Skeletal muscle satellite cell (primary cell): ENCODE data around the gene TEX29.

ENCODE experiments used
- H3K27me3 ChIP-seq: 2 replicates; pipeline ENCODE4 v1.7.0; 2013; ENCODE audit warnings: low read length; ENCODE audit not compliant: control insufficient read depth, insufficient read depth
- H3K36me3 ChIP-seq: 2 replicates; pipeline ENCODE4 v1.7.0; 2013; ENCODE audit warnings: mild to moderate bottlenecking, control low read depth, low read length; ENCODE audit not compliant: insufficient read depth
- H3K4me1 ChIP-seq: 2 replicates; pipeline ENCODE4 v1.7.0; 2013; ENCODE audit warnings: low read length; ENCODE audit not compliant: control insufficient read depth, insufficient read depth
- H3K4me2 ChIP-seq: 2 replicates; pipeline ENCODE4 v1.7.0; 2013; ENCODE audit warnings: mild to moderate bottlenecking, low read length
- H3K4me3 ChIP-seq: 2 replicates; pipeline ENCODE4 v1.7.0; 2013; ENCODE audit warnings: low read length
- H3K9ac ChIP-seq: 2 replicates; pipeline ENCODE4 v1.7.0; 2013; ENCODE audit warnings: mild to moderate bottlenecking, low read depth, low read length, moderate library complexity
- H3K9me3 ChIP-seq: replicated peaks from 2 replicates; pipeline ENCODE4 v1.7.0; 2013; ENCODE audit warnings: mild to moderate bottlenecking, control low read depth, low read length

The TEX29 gene

DNA sequence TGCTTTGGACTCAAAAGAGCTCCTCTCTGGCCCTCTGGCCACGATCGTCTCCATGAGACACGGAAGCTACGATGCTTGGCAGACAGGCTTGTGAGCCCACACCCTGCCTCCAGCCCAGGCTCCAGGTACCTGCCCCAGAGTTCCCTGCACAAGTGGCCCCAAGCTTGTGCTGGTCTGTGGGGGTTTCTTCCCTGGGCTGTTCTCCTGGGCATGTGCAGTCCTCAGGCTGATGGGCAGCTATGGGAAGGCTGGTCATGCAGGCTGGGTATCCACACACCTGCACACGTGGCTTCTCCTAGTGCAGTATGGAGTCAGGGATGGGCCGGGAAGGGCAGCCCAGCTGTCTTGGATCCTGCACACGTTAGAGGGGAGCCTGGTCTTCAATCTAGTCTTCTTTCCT, 43.1 kb downstream of the TEX29 start:
- H3K4me3 ChIP-seq: no peak overlapping the region
- no peak overlapping the region for H3K9ac ChIP-seq
- no peaks in the 10 kb centered on the region for H3K9me3 ChIP-seq
- H3K4me2 ChIP-seq: no peak overlapping the region
- no peaks in the 10 kb centered on the region for H3K4me1 ChIP-seq
- H3K36me3 ChIP-seq: no peaks in the 10 kb centered on the region
- no peaks in the 10 kb centered on the region for H3K27me3 ChIP-seq

GRCh38 chr13:111365149-111366005, 44.9 kb downstream of the TEX29 start:
- Histone ChIP-seq H3K4me1 (no peaks in the 10 kb centered on the region), H3K4me3 (no peak overlapping the region), H3K9ac (no peak overlapping the region), H3K27me3 (no peaks in the 10 kb centered on the region), H3K36me3 (no peaks in the 10 kb centered on the region), H3K9me3 (no peaks in the 10 kb centered on the region), H3K4me2 (no peak overlapping the region)

DNA sequence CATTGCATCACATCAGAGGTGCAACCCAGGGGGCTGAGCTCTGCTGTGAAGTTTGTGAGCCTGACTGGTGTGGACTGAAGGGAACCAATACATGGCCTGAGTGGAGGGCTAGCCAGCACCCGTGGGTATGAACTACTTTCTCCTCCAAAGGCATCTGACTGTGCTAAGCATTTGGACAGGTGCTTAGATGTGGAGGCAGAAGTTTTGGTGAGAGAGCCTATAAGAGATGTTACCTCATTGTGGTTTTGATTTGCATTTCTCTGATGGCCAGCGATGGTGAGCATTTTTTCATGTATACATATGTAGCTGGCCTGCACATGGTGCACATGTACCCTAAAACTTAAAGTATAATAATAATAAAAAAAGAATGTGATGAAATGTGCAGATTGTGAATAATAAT, 46.9 kb downstream of the TEX29 start:
- Histone ChIP-seq H3K4me3 (no peak overlapping the region), H3K4me1 (no peaks in the 10 kb centered on the region), H3K9me3 (no peaks in the 10 kb centered on the region), H3K27me3 (peaks cover 4% of the 10 kb centered on the region), H3K4me2 (no peak overlapping the region), H3K36me3 (no peaks in the 10 kb centered on the region), H3K9ac (no peak overlapping the region)

DNA sequence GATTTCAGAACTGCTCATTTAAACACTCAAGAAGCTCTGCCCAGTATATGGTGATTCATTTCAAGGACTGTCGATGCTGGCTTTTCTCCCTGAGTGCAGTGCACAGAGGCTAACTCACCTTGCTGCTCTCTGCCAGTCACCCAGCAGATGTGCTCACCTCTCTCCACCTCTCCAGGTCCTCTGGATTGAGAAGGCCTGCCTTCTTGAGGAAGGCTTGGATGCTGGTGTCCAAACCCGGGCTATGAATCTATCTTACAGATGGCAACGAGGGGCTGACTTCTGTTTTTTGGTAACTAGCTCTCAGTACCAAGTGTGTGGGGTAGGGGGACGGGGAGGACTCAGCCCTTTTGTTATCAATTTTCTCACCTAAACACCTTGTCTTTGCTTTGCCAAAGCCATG, 47.6 kb downstream of the TEX29 start:
- no peak overlapping the region for H3K9ac ChIP-seq
- H3K4me2 ChIP-seq: no peak overlapping the region
- H3K36me3 ChIP-seq: no peaks in the 10 kb centered on the region
- no peaks in the 10 kb centered on the region for H3K4me1 ChIP-seq
- peaks cover 4% of the 10 kb centered on the region for H3K27me3 ChIP-seq
- H3K4me3 ChIP-seq: no peak overlapping the region
- no peaks in the 10 kb centered on the region for H3K9me3 ChIP-seq

GRCh38 chr13:111370147-111370546, 49.7 kb downstream of the TEX29 start:
- Histone ChIP-seq H3K36me3 (no peaks in the 10 kb centered on the region), H3K9me3 (no peaks in the 10 kb centered on the region), H3K4me1 (no peaks in the 10 kb centered on the region), H3K9ac (no peak overlapping the region), H3K27me3 (peaks cover 4% of the 10 kb centered on the region), H3K4me2 (no peak overlapping the region), H3K4me3 (no peak overlapping the region)

DNA sequence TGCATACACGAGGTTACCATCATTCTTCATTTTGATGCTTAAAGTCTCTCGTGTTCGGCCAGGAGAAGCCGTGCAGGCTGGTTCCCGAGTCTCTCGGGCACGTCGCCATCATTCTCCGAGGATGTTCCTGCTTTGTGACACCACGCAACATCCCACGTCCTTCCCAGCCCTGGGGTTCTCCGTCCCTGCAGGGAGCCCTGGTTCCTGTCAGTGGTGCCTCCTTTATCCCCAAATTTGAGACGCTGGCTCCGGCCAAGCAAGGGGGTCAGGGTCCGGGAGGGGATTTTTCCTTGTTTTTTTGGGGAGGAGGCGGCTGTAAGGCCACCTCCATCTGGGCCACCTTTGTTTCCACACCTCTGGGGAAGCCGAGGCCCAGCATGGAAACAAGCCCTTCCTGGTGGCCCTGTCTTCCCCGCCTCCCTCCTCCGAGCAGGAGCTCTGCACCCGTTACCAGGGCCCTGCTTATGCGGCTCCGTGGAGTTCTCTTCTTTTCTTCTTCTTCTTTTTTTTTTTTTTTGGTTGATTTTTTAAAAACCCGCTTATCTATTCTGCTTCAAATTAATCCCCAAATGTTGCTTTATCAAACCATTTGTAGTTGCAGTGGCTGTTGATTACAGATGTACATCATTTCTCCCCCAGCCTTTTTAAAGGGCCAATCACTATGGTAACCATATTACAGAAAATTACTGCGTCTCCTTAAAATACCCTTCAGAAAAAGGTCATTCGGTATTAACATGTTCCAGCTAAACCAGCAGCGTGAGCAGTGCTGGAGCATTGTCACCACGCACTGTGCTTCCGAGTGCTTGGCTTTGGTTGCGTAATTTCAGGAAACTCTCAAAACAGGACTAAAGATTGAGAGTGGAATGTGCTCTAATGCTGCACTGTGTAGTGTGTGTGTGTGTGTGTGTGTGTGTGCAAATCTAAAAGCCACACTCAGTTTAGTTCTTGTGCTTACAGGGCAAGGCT, 50.4 kb downstream of the TEX29 start:
- Histone ChIP-seq H3K9ac (no peak overlapping the region), H3K4me1 (no peaks in the 10 kb centered on the region), H3K9me3 (no peaks in the 10 kb centered on the region), H3K4me3 (no peak overlapping the region), H3K36me3 (no peaks in the 10 kb centered on the region), H3K4me2 (no peak overlapping the region), H3K27me3 (peaks cover 4% of the 10 kb centered on the region)

GRCh38 chr13:111371720-111372119, 51.3 kb downstream of the TEX29 start:
- no peak overlapping the region for H3K4me2 ChIP-seq
- peaks cover 4% of the 10 kb centered on the region for H3K27me3 ChIP-seq
- H3K9ac ChIP-seq: no peak overlapping the region
- H3K9me3 ChIP-seq: no peaks in the 10 kb centered on the region
- H3K36me3 ChIP-seq: no peaks in the 10 kb centered on the region
- no peaks in the 10 kb centered on the region for H3K4me1 ChIP-seq
- no peak overlapping the region for H3K4me3 ChIP-seq

DNA sequence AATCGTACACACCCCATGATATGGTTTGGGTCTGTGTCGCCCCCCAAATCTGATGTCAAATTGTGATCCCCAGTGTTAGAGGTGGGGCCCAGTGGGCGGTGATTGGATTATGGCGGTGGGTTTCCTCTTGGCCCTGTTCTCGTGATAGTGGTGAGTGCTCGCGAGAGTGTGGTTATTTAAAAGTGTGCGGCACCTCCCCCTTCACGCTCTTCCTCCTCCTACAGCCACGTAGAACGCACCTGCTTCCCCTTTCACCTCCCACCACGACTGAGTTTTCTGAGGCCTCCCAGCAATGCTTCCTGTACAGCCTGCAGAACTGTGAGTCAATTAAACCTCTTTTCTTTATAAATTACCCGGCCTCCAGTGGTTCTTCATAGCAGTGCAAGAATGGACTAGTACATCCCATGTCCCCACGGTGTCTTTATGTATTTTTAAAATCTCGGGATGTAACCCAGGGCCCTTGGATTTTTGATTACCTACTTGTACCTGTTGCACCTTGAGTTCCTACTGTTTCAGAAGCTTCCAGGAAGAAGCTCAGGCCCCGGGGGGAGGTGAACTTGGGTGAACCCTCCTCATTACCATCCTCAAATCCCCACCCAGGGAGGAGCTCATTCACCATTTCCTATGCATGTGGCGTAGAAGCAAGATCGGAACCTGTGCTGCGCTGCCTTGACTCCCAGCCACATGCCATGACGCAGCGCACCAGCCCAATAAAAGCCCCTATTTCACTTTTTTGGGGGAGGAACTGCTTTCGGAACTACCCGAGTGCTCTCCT, 52.4 kb downstream of the TEX29 start:
- Histone ChIP-seq H3K9me3 (no peaks in the 10 kb centered on the region), H3K4me2 (no peak overlapping the region), H3K9ac (no peak overlapping the region), H3K4me3 (no peak overlapping the region), H3K27me3 (peaks cover 4% of the 10 kb centered on the region), H3K36me3 (no peaks in the 10 kb centered on the region), H3K4me1 (no peaks in the 10 kb centered on the region)

DNA sequence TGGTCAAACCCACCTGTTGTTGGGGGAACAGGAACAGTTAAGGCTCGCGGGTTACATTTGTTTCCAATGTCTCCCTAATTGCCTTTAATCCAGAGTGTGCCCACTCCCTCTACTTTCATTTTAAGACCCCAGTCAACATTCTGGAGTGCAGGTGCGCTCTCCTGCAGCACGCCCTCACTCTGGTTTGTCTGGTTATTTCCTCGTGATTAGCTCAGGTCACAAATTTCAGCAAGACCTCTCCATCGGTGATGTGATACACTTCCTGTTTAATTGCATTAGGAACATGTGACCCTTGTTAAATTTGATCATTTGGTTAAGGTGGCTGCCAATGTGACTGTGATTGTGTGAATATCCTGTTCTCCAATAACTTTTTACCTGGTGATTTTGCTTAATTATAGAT, 53.0 kb downstream of the TEX29 start:
- Histone ChIP-seq H3K9me3 (no peaks in the 10 kb centered on the region), H3K9ac (no peak overlapping the region), H3K4me3 (no peak overlapping the region), H3K27me3 (peaks cover 4% of the 10 kb centered on the region), H3K4me1 (no peaks in the 10 kb centered on the region), H3K36me3 (no peaks in the 10 kb centered on the region), H3K4me2 (no peak overlapping the region)

GRCh38 chr13:111380431-111380830, 60.0 kb downstream of the TEX29 start:
- Histone ChIP-seq H3K36me3 (no peaks in the 10 kb centered on the region), H3K4me1 (no peaks in the 10 kb centered on the region), H3K4me2 (no peak overlapping the region), H3K4me3 (no peak overlapping the region), H3K9me3 (no peaks in the 10 kb centered on the region), H3K27me3 (no peaks in the 10 kb centered on the region), H3K9ac (no peak overlapping the region)

GRCh38 chr13:111382411-111382810, 62.0 kb downstream of the TEX29 start:
- no peak overlapping the region for H3K9ac ChIP-seq
- H3K36me3 ChIP-seq: no peaks in the 10 kb centered on the region
- H3K4me2 ChIP-seq: no peak overlapping the region
- H3K27me3 ChIP-seq: no peaks in the 10 kb centered on the region
- H3K9me3 ChIP-seq: no peaks in the 10 kb centered on the region
- no peaks in the 10 kb centered on the region for H3K4me1 ChIP-seq
- no peak overlapping the region for H3K4me3 ChIP-seq
